Natural killer cell (primary cell): Measurements from ENCODE around the gene SLC6A12. TPM values are rescaled to one million over a fixed set of nuclear protein-coding genes. Genes with fewer than 3 reads are reported as not detected.

ENCODE experiments used
- ATAC-seq, 3 donors: fragments of 150-1000 bp in 2 of 3; fragments of 200-7000 bp in 1 of 3; cut with Tn5 transposase; 1 replicate in 1 of 3; 2 replicates in 2 of 3; pipeline ENCODE4 v1.10.0; 2021; ENCODE audit warnings: mild to moderate bottlenecking in 2 of 3, moderate library complexity in 2 of 3
- DNase-seq, 2 donors: peaks; one replicate each; pipeline versions ENCODE4 v3.0.0 to v3.0.0-alpha.2; 2013 to 2021; ENCODE audit warnings: mixed read lengths in 1 of 2
- H3K27ac ChIP-seq: one replicate; pipeline ENCODE4 v1.5.1; 2013; ENCODE audit warnings: mild to moderate bottlenecking, low read length
- H3K27me3 ChIP-seq: one replicate; pipeline ENCODE4 v1.6.1; 2013; ENCODE audit warnings: low read length; ENCODE audit not compliant: control insufficient read depth, insufficient read depth
- H3K36me3 ChIP-seq: one replicate; pipeline ENCODE4 v1.6.1; 2013; ENCODE audit warnings: low read length; ENCODE audit not compliant: control insufficient read depth, insufficient read depth
- H3K4me1 ChIP-seq: one replicate; pipeline ENCODE4 v1.6.1; 2013; ENCODE audit warnings: low read length; ENCODE audit not compliant: control insufficient read depth, insufficient read depth
- H3K4me3 ChIP-seq: one replicate; pipeline ENCODE4 v1.5.1; 2013; ENCODE audit warnings: low read length
- H3K9me3 ChIP-seq: one replicate; pipeline ENCODE4 v1.6.1; 2013; ENCODE audit warnings: low read length; ENCODE audit not compliant: control insufficient read depth, insufficient read depth
- H3K27ac Mint-ChIP-seq, 2 donors: one replicate each; pipeline ENCODE4 v1.8.0; 2022; ENCODE audit warnings: mild to moderate bottlenecking in 2 of 2, mixed read lengths in 2 of 2, moderate library complexity in 1 of 2
- H3K27me3 Mint-ChIP-seq, 2 donors: one replicate each; pipeline ENCODE4 v1.8.0; 2022; ENCODE audit warnings: low read depth in 2 of 2, mixed read lengths in 2 of 2
- H3K36me3 Mint-ChIP-seq: one replicate; pipeline ENCODE4 v1.8.0; 2022; ENCODE audit warnings: mixed read lengths
- H3K4me1 Mint-ChIP-seq, 2 donors: one replicate each; pipeline ENCODE4 v1.8.0; 2022; ENCODE audit warnings: mixed read lengths in 2 of 2
- H3K4me3 Mint-ChIP-seq: one replicate; pipeline ENCODE4 v1.8.0; 2022; ENCODE audit warnings: mild to moderate bottlenecking, moderate library complexity, mixed read lengths
- H3K9me3 Mint-ChIP-seq, 2 donors: one replicate each; pipeline ENCODE4 v1.8.0; 2022; ENCODE audit warnings: mixed read lengths in 2 of 2
- CTCF ChIP-seq: fragments of 200-600 bp; IDR thresholded peaks from one replicate; pipeline ENCODE4 v1.8.0; 2022; ENCODE audit warnings: antibody characterized with exemption
- WGBS: methylation state at CpG from one replicate; pipeline ENCODE4 v1.1.7; 2013; ENCODE audit warnings: missing lambda C conversion rate; ENCODE audit not compliant: insufficient coverage; 5-methylcytosine and 5-hydroxymethylcytosine counted together
- intact Hi-C: fragments of 100-400 bp; cut with micrococcal nuclease; formaldehyde crosslinking; loops from one replicate; pipeline ENCODE4 v1.14.2; 2022
- total RNA-seq, 4 donors: library from RNA; stranded (reverse); fragments of 120-200 nt in 1 of 4; gene quantifications; one replicate each; pipeline versions ENCODE4 v1.2.3 to v1.2.4, GENCODE V29; 2013 to 2022

Gene SLC6A12
- total RNA-seq, 3 donors from 2014 or later (not counting 1 experiment from before 2014, with no cell fraction given): 0.54 to 0.70 TPM; not detected in 1

- Histone ChIP-seq H3K27me3 (no peaks in the 10 kb centered on the region), H3K4me1 (peaks cover 25% of the 10 kb centered on the region), H3K9me3 (no peaks in the 10 kb centered on the region), H3K36me3 (no peaks in the 10 kb centered on the region), H3K4me3 (no peak overlapping the region), H3K27ac (no peak overlapping the region)
- Mint-ChIP-seq H3K4me3 (no peak overlapping the region), H3K36me3 (no peaks in the 10 kb centered on the region), H3K4me1 (peaks cover 11 to 34% of the 10 kb centered on the region in 2 donors), H3K27ac (peak overlapping the region in 1 of 2 donors; percentile 84), H3K9me3 (no peaks in the 10 kb centered on the region), H3K27me3 (peaks cover 10 to 12% of the 10 kb centered on the region in 2 donors)
- intact Hi-C loops: no loop called here
- ATAC-seq (no peak), DNase-seq (no peak)
- no peak for TF ChIP-seq CTCF
- WGBS: 94% methylated on average over 11 of the region's 11 CpGs
Measured at GRCh38 chr12:179131-179884, 34.6 kb downstream of the SLC6A12 start.

GRCh38 chr12:178829-179109, 35.2 kb downstream of the SLC6A12 start:
- H3K27me3 ChIP-seq: no peaks in the 10 kb centered on the region
- Mint-ChIP-seq H3K4me3 (no peak overlapping the region), H3K27me3 (peaks cover 8 to 11% of the 10 kb centered on the region in 2 donors), H3K9me3 (no peaks in the 10 kb centered on the region), H3K4me1 (peaks cover 11 to 34% of the 10 kb centered on the region in 2 donors), H3K36me3 (no peaks in the 10 kb centered on the region), H3K27ac (peak overlapping the region in 1 of 2 donors; percentile 50)
- DNase-seq (no peak), ATAC-seq (no peak)
- H3K4me3 ChIP-seq: no peak overlapping the region
- no peaks in the 10 kb centered on the region for H3K36me3 ChIP-seq
- peaks cover 25% of the 10 kb centered on the region for H3K4me1 ChIP-seq
- intact Hi-C loops: no loop called here
- no peaks in the 10 kb centered on the region for H3K9me3 ChIP-seq
- TF ChIP-seq CTCF: no peak
- 82% methylated on average over 3 of the region's 3 CpGs for WGBS
- H3K27ac ChIP-seq: no peak overlapping the region

GRCh38 chr12:177980-178828, 35.8 kb downstream of the SLC6A12 start:
- ATAC-seq: no peak
- Histone ChIP-seq H3K9me3 (no peaks in the 10 kb centered on the region), H3K36me3 (no peaks in the 10 kb centered on the region), H3K27ac (no peak overlapping the region), H3K4me3 (no peak overlapping the region), H3K4me1 (peaks cover 25% of the 10 kb centered on the region), H3K27me3 (no peaks in the 10 kb centered on the region)
- intact Hi-C loops: no loop called here
- whole genome bisulfite sequencing: 91% methylated on average over 19 of the region's 20 CpGs
- no peaks in the 10 kb centered on the region for H3K9me3 Mint-ChIP-seq
- peak overlapping the region in 1 of 2 donors; percentile 50 for H3K27ac Mint-ChIP-seq
- no peak for DNase-seq
- peaks cover 11 to 34% of the 10 kb centered on the region in 2 donors for H3K4me1 Mint-ChIP-seq
- H3K27me3 Mint-ChIP-seq: peaks cover 2 to 6% of the 10 kb centered on the region in 2 donors
- no peak for TF ChIP-seq CTCF
- no peak overlapping the region for H3K4me3 Mint-ChIP-seq
- no peaks in the 10 kb centered on the region for H3K36me3 Mint-ChIP-seq
